ENCODE measurements around the gene TIMP3. TPM values are rescaled to one million over a fixed set of nuclear protein-coding genes. Genes with fewer than 3 reads are reported as not detected.

TIMP3 gene
- polyA plus RNA-seq, 3 donors: not detected

DNA sequence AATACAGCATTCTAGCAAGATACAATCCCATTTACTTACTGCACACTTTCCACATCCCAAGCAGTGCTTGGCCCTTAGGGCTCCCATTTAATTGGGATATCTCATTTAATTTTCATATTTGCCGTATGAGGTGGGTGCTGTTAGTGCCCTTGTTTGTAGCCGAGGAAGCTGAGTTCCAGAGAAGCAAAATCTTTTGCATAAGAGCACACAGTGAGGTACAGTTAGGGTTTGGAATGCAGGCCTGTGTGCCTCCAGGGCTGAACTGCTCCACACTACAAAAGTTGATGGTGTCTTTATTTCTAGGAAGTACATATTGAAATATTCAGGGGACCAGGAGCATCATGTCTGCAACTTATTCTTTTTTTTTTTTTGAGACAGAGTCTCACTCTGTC, 15.5 kb upstream of the TIMP3 start:
- no peak overlapping the region for H3K4me2 ChIP-seq (replicated peaks; ENCODE audit: extremely low read depth, low read length, poor library complexity, severe bottlenecking)
- intact Hi-C loops (cut with micrococcal nuclease): no loop called here
- no peaks in the 10 kb centered on the region for H3K27me3 ChIP-seq (ENCODE audit: control insufficient read depth in 2 of 2, insufficient read depth in 2 of 2, low read length in 2 of 2)
- no peak overlapping the region for H3K27ac ChIP-seq (ENCODE audit: low read depth in 1 of 2, low read length in 2 of 2)
- no peak overlapping the region for H2AFZ ChIP-seq (ENCODE audit: insufficient read depth, low read depth, low read length, poor library complexity, severe bottlenecking)
- H3K4me3 ChIP-seq (replicated peaks in 1 of 3; ENCODE audit: low read depth in 2 of 3, low read length in 3 of 3): no peak overlapping the region
- Mint-ChIP-seq H3K36me3 (no peaks in the 10 kb centered on the region), H3K4me1 (no peaks in the 10 kb centered on the region), H3K4me3 (no peak overlapping the region), H3K27me3 (ENCODE audit: low read depth in 3 of 3) (peaks cover 0 to 3% (median 2%) of the 10 kb centered on the region in 3 donors), H3K27ac (no peak overlapping the region), H3K9me3 (peaks cover 0 to 5% (median 0%) of the 10 kb centered on the region in 7 donors)
- no peaks in the 10 kb centered on the region for H4K20me1 ChIP-seq (ENCODE audit: insufficient read depth, low read length)
- no peak for DNase-seq
- no peak overlapping the region for H3K9ac ChIP-seq (ENCODE audit: insufficient read depth, low read length, poor library complexity, severe bottlenecking)
- no peaks in the 10 kb centered on the region for H3K79me2 ChIP-seq (ENCODE audit: insufficient read depth, low read length)
- 100% methylated on average over 1 of the region's 2 CpGs for WGBS (ENCODE audit: insufficient coverage)
- TF ChIP-seq CTCF (IDR thresholded peaks at IDR 0.05): no peak
- H3K9me3 ChIP-seq (replicated peaks in 1 of 2; ENCODE audit: control insufficient read depth in 1 of 2, insufficient read depth in 1 of 2, low read length in 2 of 2): no peaks in the 10 kb centered on the region
- no peaks in the 10 kb centered on the region for H3K4me1 ChIP-seq (ENCODE audit: control insufficient read depth in 1 of 2, insufficient read depth in 2 of 2, low read length in 2 of 2)
- no peaks in the 10 kb centered on the region for H3K36me3 ChIP-seq (replicated peaks in 1 of 2; ENCODE audit: control insufficient read depth in 1 of 2, insufficient read depth in 2 of 2, low read length in 2 of 2)

GRCh38 chr22:32788904-32789624, 12.4 kb upstream of the TIMP3 start:
- H3K27me3 ChIP-seq (ENCODE audit: control insufficient read depth in 2 of 2, insufficient read depth in 2 of 2, low read length in 2 of 2): no peaks in the 10 kb centered on the region
- H3K4me2 ChIP-seq (replicated peaks; ENCODE audit: extremely low read depth, low read length, poor library complexity, severe bottlenecking): no peak overlapping the region
- WGBS (ENCODE audit: insufficient coverage): 95% methylated on average over 3 of the region's 6 CpGs
- no peaks in the 10 kb centered on the region for H3K36me3 ChIP-seq (replicated peaks in 1 of 2; ENCODE audit: control insufficient read depth in 1 of 2, insufficient read depth in 2 of 2, low read length in 2 of 2)
- intact Hi-C loops (cut with micrococcal nuclease): no loop called here
- no peak overlapping the region for H3K27ac Mint-ChIP-seq
- H3K9ac ChIP-seq (ENCODE audit: insufficient read depth, low read length, poor library complexity, severe bottlenecking): no peak overlapping the region
- TF ChIP-seq CTCF (IDR thresholded peaks at IDR 0.05): no peak
- no peak overlapping the region for H3K4me3 ChIP-seq (replicated peaks in 1 of 3; ENCODE audit: low read depth in 2 of 3, low read length in 3 of 3)
- no peaks in the 10 kb centered on the region for H3K4me1 ChIP-seq (ENCODE audit: control insufficient read depth in 1 of 2, insufficient read depth in 2 of 2, low read length in 2 of 2)
- H3K27ac ChIP-seq (ENCODE audit: low read depth in 1 of 2, low read length in 2 of 2): no peak overlapping the region
- no peak for DNase-seq
- H3K4me3 Mint-ChIP-seq: no peak overlapping the region
- H3K4me1 Mint-ChIP-seq: no peaks in the 10 kb centered on the region
- H3K36me3 Mint-ChIP-seq: no peaks in the 10 kb centered on the region
- H3K79me2 ChIP-seq (ENCODE audit: insufficient read depth, low read length): no peaks in the 10 kb centered on the region
- H3K9me3 ChIP-seq (replicated peaks in 1 of 2; ENCODE audit: control insufficient read depth in 1 of 2, insufficient read depth in 1 of 2, low read length in 2 of 2): no peaks in the 10 kb centered on the region
- H4K20me1 ChIP-seq (ENCODE audit: insufficient read depth, low read length): no peaks in the 10 kb centered on the region
- H3K9me3 Mint-ChIP-seq: peaks cover 0 to 3% (median 0%) of the 10 kb centered on the region in 7 donors
- H2AFZ ChIP-seq (ENCODE audit: insufficient read depth, low read depth, low read length, poor library complexity, severe bottlenecking): no peak overlapping the region
- peaks cover 0 to 3% (median 3%) of the 10 kb centered on the region in 3 donors for H3K27me3 Mint-ChIP-seq (ENCODE audit: low read depth in 3 of 3)
